SH-SY5Y (cell line): ENCODE results near the gene ZNRF1.

ENCODE experiments used
- GATA2 ChIP-seq: IDR thresholded peaks from 2 replicates; pipeline ENCODE4 v1.6.1; 2011; ENCODE audit warnings: mild to moderate bottlenecking, low read depth, low read length
- GATA3 ChIP-seq: IDR thresholded peaks from 2 replicates; pipeline ENCODE4 v1.6.1; 2011; ENCODE audit warnings: low read depth, mild to moderate bottlenecking, low read length, moderate library complexity

The ZNRF1 gene

DNA sequence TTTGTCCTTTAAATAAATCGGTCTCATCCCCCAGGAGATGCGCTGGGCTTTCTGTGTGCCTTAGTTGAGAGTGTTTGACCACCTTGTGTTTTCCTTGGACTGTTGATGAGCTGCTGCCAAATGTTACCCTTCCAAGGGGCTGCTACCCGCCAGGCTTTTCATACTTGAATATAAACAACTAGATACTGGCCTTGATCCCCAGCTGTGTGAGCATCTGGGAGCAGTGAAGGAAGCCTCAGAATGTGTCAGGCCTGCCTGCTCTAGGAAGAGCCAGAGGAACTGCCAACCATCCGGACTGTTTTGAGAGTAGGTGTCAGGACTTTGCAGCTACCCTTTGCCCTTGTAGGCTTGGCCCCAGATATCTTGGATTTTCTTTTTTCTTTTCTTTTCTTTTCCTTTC is 60.0 kb downstream of the ZNRF1 start:
- no peak for TF ChIP-seq GATA3
- TF ChIP-seq GATA2, result no peak

DNA sequence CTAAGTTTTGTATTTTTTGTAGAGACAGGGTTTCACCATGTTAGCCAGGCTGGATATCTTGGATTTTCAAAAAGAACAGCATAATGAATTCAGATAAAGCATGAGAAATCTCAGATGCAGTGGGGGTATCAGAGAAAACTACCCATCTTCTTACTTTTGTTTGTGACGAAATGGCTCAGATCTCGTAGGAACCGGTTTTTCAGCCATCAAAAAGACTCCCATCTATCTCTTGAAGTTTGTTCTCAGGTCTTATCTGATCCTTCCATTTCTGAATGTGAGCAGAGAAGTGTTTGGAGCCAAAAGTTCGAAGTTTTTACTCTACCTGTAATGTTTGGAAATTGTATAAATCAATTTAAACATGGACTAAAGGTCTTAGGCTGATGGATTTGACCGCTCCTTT is 60.6 kb downstream of the ZNRF1 start:
- TF ChIP-seq GATA2, result no peak
- no peak for TF ChIP-seq GATA3

DNA sequence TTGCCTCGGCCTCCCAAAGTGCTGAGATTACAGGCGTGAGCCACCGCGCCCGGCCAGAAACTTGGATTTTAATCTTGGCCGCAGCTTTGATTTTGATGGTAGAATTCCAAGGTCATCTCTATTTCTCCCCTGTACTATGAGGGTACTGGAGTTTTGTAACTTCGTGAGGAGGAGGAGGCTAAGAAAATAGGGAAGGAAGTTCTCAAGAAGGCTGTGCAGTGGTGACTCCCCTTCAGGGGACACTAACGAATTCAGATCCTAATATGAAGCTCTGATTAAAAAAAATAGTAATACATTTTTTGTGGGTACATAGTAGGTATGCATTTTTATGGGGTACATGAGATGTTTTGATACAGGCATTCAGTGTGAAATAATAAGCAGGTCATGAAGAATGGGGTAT is 61.9 kb downstream of the ZNRF1 start:
- no peak for TF ChIP-seq GATA2
- no peak for TF ChIP-seq GATA3

DNA sequence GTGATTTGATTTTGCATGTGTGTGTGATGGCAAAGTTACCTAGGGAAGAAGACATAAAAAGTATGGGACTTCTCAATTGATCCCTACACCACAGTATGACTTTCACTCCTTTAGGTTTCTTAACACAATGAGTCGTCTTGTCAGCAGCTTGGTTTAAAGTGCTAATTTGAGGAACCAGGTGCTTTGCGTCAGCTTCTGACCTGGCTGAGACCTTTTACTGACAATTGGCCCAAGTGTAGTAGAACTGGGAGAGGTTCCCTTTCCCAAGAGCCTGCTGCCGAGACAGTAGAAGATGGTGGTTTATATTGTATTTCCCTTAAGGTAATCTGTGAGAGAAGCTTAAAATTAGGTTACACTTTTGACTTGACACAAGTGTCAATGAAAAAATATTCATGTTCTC is 62.8 kb downstream of the ZNRF1 start:
- TF ChIP-seq GATA2, result no peak
- no peak for TF ChIP-seq GATA3

GRCh38 chr16:75062135-75062975 is 63.5 kb downstream of the ZNRF1 start:
- TF ChIP-seq GATA2 (no peak), GATA3 (no peak)

DNA sequence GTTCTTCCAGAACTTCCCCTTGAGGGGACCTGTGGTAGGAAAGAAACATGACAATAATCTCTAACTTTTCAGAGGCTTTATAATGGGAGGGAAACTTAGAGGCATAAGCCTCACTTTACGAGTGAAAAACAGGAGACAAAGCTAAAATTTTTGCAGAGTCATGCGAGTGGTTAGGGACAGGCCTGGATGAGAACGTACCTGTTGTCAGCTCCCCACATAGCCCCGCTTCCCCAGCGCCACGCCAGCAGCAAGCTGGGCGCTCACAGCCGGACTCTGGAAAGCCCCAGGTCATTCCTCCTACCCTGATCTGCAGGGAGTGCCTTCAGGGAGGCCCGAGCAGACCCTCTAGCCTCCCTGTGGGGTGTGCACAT is 64.1 kb downstream of the ZNRF1 start:
- no peak for TF ChIP-seq GATA3
- no peak for TF ChIP-seq GATA2

DNA sequence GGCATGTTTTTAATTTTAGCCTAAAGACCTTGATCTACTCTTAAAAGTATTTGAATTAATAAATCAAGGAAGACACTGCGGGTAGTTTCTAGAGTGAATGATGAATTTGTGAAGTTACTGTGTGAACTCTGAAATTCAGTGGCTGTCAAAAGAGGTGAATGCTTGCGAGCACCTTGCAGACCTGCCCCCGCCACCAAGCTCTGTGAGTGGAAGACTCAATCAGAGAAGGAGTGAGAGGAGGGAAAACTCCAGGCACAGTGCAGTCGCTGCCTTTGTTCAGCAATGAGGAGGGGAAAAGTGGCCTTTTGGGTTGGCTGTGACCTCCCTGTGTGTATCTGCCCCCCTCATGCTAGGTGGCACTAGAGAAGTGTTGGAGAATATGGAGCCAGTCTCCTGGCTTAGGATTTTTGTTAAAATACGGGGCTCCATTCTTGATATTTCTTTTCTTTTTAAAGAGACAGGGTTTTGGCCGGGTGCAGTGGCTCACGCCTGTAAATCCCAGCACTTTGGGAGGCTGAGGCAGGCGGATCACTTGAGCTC is 64.8 kb downstream of the ZNRF1 start:
- TF ChIP-seq GATA2 (no peak), GATA3 (no peak)

DNA sequence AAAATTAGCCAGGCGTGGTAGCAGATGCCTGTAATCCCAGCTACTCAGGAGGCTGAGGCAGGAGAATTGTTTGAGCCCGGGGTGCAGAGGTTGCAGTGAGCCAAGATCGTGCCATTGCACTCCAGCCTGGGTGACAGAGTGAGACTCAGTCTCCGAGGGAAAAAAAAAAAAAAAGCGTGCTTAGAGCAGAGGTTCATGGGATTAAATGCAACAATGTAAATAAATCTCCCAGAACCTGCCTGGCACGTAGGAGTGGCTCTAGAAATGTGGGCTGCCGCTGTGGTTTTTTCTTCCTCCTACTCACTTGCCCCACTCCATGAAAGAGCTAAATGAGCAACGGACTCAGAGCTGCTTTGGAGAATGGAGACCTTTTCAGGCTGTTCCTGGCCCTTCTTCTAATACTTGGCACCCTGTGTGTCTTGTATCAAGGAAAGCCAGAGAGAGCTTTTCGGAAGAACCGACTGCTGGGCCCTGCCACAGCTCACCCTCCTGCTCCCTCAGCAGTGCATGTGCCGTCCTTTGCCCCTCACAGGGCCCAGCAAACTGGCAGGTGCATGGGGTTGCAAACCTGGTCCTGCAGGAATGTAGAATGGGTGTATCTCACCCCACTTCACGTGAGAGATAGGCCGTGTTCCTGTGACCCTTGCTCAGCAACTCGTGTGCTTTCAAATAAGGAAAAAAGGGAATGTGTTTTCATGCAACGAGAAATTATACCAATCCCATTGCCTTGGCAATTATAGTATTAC is 65.8 kb downstream of the ZNRF1 start:
- TF ChIP-seq GATA3, result no peak
- no peak for TF ChIP-seq GATA2

DNA sequence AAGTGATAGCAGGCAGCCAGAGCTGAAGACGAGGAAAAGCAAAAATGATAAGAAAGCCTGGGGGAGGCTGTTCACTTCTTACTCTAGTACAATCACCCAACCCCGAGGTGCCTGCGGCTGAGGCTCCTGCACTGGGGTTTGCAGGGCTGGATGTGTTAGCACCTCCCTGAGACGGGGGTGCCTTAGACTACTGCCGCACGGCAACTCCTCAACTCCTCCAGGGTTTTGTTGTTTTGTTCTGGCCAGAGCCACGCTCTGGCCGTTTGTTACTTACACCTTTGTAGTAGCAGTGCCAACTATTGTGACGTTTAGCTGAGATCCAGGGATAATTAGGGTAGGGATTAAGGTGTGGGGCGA is 66.3 kb downstream of the ZNRF1 start:
- no peak for TF ChIP-seq GATA2
- TF ChIP-seq GATA3, result no peak

DNA sequence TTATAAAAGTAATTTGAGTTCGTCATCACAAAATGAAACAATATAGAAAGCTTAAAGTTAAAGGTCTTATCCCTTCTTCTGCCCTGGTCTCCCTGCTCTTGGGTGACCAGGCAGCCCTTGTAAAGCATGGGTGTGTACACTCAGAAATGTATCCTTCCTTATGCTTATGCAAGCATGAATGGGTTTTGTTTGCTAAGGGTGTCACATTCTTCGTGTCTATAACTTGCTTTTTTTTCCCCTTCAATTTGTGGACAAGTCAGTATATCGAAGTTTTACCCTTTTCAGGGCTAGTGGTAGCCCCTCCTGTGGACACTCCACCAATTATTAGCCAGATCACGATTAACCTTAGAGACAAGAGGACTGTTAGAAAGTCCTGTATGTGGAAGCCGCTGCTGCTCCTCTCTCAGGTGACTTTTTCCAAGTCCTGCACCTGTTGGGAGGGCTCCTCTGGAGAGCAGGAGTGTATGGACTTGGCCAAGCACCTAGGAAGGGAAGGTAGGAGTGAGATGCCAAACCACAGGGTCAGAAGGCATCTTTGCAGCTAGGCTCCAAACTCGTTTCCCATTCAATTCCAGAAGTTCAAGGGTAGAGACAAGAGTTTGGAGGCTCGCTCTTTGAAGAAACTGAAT is 66.8 kb downstream of the ZNRF1 start:
- TF ChIP-seq GATA2 (no peak), GATA3 (no peak)

DNA sequence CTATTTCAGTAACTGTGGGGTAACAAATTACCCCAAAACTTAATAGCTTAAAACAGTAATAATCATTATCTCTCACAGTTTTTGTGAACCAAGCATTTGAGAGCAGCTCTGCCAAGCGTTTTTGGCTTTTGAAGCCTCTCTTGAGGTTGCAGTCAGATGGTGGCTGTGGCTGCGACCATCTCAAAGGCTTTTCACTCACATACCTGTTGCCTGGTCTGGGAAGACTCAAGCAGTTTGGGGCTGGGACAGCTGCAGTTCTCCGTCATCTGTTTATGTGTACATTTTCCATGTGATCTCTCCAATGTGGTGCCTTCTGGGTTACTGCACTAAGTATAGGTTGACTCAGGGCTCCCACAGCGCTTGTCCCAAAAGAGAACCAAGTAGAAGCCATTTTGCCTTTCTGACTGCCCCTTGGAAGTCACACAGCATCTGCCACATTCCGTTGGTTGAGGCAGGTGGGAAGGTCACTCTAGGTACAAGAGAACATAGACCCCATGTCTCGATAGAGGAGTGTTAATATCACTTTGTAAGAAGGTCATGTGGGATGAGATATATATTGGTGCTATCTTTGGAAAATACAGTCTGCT is 68.1 kb downstream of the ZNRF1 start:
- TF ChIP-seq GATA2, result no peak
- no peak for TF ChIP-seq GATA3

DNA sequence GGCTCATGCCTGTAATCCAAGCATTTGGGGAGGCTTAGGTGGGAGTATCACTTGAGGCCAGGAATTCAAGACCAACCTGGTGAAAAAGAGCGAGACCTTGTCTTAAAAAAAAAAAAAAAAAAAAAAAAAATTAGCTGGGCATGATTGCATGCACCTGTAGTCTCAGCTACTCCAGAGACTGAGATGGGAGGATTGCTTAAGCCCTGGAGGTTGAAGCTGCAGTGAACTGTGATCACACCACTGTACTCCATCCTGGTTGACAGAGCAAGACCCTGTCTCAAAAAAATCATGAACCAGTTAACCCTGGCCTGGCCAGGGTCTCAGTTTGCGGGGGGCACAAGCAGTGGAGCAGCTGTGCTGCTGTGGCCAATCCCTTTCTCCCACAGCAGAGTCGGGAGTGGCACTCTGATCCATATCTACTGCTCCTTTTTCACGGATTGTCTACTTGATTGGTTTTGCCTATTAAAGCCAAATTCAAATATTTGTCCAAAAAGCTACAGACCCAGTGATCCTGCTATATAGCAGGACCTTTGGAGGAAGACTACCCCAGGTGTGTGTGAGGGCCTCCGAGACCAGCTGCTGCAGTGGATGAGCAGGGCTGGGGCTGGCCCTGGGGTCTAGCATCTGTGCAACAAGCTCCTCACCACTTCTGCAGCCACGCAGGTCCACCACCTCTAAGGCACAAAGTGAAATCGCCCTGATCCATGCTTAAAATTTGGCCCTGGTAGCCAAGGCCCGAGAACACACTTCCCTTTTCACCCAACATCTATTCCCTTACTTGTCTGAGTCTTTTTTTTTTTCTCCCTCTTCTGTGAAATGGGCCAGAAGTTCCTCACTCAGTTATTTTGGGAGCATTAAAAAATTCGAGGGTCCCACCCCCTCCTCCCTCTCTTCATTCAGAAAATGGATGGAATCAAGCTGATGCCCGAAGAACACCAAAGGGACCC is 69.5 kb downstream of the ZNRF1 start:
- no peak for TF ChIP-seq GATA3
- no peak for TF ChIP-seq GATA2
